ENCODE results near the gene EMX2. TPM values are rescaled to one million over a fixed set of nuclear protein-coding genes. Genes with fewer than 3 reads are reported as not detected.
"Not testable (repeated sequence)": the region's sequence is repeated elsewhere in the genome, so short reads cannot be mapped to it uniquely, and the experiment has no call there.

EMX2 gene
- 0.41 TPM for polyA plus RNA-seq (2012; ENCODE audit: insufficient read depth, insufficient read length)

DNA sequence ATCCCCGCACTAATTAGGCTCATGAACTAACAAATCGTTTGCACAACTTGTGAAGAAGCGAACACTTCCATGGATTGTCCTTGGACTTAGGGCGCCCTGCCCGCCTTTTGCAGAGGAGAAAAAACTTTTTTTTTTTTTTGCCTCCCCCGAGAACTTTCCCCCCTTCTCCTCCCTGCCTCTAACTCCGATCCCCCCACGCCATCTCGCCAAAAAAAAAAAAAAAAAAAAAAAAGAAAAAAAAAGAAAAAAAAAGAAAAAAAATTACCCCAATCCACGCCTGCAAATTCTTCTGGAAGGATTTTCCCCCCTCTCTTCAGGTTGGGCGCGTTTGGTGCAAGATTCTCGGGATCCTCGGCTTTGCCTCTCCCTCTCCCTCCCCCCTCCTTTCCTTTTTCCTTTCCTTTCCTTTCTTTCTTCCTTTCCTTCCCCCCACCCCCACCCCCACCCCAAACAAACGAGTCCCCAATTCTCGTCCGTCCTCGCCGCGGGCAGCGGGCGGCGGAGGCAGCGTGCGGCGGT lies at the start of gene EMX2:
Gene EMX2, plus strand, starts transcription at position 41 of the 519 bp plus-strand sequence. CDS start 522 bp downstream, outside the sequence.
- H3K4me3 ChIP-seq (ENCODE audit: low read length): no peak within 1 kb of the TSS
- no peak for DNase-seq (ENCODE audit: low read depth, low spot score)

DNA sequence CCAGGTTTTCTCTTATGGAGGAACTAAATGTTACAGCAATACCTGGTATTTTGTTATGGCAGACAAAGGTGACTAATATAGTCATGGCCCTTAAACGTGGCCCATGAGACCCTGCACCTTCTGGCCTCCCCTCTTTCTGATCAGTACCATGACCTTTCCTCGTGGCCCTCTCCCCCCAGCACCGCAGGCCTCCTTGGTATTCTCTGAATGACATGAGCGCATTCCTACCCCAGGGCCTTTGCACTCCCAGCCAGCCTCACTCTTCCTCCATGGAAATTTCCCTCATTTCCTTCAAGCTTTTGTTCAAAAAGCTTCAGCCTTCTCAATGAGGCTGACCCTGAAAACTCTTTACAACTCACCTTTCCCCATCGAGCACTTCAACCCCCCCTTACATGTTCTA lies 46.5 kb upstream of the EMX2 start:
- DNase-seq (ENCODE audit: low read depth, low spot score): no peak
- no peak overlapping the region for H3K4me3 ChIP-seq (ENCODE audit: low read length)

DNA sequence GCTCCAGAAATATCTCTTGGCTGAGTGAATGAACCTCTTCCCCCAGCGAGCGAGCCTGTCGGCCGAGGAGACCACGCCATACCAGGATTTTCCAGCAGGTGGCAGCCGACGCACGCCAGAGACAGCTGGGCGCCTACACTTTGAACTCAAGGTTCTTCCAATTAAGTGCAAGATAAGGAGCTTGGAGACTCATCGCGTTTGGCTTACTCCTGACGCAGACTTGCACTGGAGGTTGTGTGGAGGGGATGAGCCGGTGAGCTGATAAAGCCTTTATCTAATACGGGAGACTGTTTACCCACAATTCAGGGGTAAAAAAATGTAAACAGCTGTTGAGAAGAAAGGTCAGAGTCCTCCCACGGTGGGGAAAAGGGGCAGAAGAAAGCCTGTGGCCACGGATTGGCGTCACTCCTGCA lies 45.9 kb upstream of the EMX2 start:
- DNase-seq (ENCODE audit: low read depth, low spot score): peak; percentile 72
- no peak overlapping the region for H3K4me3 ChIP-seq (ENCODE audit: low read length)

DNA sequence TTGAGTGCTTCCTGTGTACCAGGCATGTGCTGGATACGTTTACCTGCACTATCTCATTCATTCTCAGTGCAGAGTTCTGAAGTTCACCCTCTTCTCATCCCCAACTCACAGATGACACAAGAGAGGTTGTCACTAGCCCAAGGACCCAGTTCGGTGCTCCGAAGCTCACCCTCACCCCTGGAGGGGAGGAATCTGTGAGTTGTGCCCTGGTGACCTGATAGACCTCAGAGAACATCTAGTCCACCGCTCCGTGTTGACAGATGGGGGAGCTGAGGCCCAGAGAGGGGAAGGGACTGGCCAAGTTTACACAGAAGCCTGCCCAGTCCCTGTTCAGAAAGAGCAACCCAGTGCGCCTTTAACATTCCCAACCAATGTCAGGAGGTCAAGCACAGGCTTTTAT lies 44.8 kb upstream of the EMX2 start:
- DNase-seq (ENCODE audit: low read depth, low spot score): no peak

DNA sequence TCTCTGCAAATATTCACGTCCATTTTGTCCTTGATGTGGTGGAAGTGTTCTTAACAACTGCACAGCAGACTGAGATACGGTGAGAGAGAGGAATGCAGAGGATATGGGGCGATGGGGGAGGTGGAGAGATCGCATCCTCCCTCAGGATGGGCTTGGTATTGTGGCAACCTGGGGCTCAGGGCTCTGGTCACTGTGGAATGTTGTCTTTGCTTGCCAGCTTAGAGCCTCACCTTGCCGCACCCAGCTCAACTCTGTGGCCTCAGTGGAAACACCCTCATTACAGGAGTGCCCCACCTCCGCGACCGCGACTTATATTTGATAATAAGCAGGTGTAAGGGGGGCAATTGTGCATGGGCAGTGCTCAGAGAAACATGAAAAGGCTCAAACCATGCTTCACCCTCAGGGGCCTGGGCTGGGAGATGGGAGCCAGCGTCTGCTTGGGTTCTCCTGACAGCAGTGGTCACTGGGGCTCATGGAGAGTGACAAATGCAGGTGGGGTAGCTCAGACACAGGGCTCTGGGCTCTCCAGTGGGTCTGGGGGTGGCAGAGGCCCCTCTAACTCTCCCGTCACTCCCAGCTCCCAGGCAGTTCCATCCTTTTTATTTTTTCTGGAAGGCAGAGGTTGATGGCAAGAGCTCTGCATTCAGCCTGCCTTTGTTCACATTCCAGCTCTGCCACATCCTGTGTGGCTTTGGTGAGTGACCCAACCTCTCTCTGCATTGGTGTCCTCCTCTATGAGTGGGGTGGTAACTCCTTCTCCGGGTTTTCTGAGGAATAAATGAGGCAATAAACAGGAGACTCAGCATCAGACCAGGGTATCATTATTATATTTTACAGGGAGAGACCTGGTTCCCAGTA lies 43.1 kb upstream of the EMX2 start:
- no peak for DNase-seq (ENCODE audit: low read depth, low spot score)
- H3K4me3 ChIP-seq (ENCODE audit: low read length): no peak overlapping the region

More for the DNA sequence above, 44.8 kb upstream of the EMX2 start:
- no peak overlapping the region for H3K4me3 ChIP-seq (ENCODE audit: low read length)

DNA sequence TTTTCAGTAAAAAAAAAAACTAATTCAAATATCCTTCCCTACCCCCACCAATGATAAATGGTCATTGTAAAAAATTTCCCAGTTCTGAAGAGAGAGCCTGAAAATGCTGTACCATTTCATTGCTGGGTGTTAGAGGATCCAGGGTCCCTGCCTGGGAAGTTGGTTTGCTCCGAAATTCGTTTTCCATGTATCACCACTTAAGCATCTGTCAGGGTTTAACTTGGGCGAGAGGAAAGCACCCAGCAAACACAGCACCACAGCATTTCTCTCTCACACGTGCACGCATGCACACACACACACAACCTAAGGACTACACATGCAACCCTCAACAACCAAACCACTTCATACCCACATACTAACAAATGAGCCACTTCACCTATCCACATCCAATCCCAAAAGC lies 42.1 kb upstream of the EMX2 start:
- DNase-seq (ENCODE audit: low read depth, low spot score): no peak
- no peak overlapping the region for H3K4me3 ChIP-seq (ENCODE audit: low read length)

DNA sequence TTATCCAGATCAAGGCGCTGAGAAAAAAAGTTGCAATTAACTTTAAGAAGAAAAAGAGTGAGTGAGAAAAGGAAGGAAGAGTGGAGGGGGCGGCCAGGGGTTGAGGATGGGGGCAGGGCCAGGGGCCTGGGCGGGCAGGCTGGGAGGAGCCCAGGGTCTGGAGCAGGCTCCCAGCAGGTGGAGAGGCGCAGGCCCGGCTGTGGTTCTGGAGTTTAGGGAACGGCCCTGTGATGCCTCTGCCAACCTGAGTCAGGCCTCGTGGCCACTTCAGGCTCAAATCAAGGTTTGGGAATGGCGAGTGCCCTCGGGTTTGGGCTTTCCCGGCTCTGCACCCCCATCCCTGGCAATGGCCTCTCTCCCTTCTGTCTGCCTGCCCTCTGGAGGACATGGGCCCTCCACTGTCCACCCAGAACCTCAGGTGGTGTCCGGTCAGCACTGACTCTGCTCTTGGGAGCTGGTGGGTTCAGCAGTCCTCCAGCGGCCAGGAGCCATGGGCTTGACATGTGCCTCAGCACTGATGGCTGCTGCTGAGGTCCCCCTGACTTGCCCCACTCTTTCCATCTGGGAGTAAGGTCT lies 41.0 kb upstream of the EMX2 start:
- no peak for DNase-seq (ENCODE audit: low read depth, low spot score)
- no peak overlapping the region for H3K4me3 ChIP-seq (ENCODE audit: low read length)

DNA sequence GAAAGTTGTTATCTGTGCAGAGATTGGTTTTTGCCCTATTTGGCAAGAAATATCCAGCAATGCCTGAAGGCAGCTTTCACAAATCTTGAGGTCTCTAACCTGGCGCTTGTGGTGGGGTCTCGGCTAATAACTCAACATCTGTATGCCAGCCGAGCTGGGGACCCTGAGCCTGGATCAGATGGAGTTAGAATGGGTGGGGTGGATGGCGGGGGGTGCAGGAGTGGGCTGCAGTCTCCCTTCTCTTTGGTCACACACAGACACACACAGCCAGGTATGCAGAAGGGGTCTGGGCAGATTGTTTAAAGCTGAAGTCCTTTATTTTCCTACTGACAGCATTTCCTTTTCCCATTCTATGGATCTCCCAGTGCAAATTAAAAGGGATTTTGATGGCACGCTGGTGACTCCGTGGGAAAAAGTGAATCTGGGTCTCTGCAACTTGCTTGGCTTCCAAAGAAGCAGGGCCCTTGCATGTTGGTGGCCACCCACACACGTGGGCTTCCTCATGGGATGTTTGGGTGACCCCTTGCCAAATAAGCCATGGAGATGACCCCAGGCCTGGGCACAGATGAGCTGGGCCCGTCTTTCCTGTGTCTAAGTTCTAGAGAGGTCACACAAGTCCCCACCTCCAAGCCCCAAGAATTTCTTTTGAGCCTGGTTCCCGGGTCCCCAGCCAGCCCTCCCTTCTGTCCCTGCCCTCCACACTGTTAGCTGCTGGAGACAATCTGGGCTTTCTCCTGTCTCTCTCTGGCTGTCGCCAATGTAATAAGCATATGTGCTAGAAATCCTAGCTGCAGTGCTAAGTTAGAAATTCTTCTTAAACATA lies 39.9 kb upstream of the EMX2 start:
- no peak overlapping the region for H3K4me3 ChIP-seq (ENCODE audit: low read length)
- no peak for DNase-seq (ENCODE audit: low read depth, low spot score)

DNA sequence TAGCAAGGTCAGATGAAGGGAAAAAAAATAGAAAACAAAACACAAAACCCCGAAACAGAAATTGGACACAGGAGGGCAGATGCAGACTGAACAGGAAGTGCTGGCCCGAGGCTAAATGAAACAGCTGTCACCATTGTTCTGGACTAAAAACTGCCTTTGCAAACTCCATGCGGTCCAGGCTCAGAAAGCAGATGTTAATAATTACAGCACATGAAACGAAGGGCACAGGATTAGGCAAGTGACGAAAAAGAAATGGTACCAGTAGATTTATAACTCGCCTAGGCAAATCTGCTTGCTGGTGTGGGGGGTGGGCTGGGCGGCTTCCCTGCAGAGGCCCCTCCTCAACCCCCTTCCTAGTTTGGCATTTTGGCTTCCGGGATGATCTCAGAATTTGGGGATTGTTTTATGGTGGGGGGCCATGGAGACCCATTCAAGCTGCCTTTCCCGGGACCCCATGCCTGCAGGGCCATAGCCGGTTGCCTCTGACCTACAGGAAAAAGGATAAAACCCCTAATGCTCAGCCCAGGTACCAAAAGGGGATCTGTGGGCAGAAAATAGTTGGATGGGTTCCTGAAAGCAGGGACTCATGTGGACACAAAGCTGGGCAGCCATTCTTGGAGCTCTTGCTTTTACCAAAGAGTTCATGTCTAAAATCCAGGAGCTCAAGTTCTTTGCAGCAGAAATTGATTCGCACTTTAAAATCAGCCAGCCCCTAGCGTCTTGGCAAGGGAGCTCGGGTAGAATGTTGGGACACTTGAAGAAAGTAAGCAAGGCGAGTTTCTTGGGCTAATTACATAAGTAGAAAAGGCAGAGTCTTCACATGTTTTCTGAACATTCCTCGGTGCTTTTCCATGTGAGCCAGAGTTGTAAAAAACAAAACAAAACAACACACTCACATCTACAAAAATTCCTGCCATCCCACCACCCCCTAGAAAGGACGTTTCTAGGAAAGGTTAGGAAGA lies 39.0 kb upstream of the EMX2 start:
- DNase-seq (ENCODE audit: low read depth, low spot score): no peak
- no peak overlapping the region for H3K4me3 ChIP-seq (ENCODE audit: low read length)

DNA sequence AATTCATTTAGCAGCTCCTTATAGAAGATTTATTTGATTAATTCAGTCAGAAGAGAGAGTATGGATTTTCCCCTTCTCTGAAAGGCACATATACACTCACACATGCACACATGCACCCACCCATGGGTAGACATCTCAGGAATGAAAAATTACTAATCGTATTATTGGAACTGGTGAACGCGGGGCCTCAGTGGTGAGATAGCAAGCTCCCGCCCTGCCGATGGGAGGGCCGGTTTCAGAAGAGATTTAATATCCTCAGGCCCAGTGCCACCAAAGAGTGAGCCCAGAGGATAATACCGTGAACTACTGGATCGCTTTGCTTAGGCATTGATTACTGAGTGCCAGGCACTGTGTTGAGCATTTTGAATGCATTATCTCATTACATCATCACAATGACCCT lies 38.0 kb upstream of the EMX2 start:
- no peak for DNase-seq (ENCODE audit: low read depth, low spot score)
- H3K4me3 ChIP-seq (ENCODE audit: low read length): no peak overlapping the region

DNA sequence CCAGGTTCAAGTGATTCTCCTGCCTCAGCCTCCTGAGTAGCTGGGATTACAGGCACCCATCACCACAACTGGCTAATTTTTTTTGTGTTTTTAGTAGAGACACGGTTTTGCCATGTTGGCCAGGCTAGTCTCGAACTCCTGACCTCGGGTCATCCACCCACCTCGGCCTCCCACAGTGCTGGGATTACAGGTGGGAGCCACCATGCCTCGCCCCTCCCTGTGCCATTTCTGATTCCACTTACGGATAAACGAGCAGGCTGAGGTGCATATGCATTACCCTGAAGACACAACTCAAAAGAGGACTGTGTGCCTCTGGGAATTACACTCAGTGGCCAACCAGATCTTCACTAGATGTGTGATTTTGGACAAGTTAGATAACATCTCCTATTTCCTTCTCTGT lies 35.5 kb upstream of the EMX2 start:
- not testable (repeated sequence) for DNase-seq (ENCODE audit: low read depth, low spot score); H3K4me3 ChIP-seq (ENCODE audit: low read length)

DNA sequence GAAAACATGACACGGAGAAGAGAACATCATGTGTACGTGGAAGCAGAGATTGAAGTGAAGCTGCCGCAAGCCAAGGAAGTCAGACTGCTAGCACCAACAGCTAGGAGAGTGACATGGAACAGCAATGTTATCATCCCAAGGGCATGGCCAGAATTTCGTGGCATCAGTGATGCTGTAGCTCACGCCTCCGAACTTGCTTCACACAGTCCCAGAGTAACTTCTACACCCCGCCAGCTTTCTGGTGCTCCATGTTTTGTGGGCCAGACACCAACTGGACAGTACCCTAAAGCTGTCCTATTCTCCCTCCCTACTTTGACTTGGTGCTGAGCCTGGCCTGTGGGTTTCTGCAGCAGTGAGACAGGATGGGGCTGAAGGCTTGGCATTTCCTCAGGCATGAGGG lies 33.0 kb upstream of the EMX2 start:
- no peak for DNase-seq (ENCODE audit: low read depth, low spot score)
- H3K4me3 ChIP-seq (ENCODE audit: low read length): no peak overlapping the region

DNA sequence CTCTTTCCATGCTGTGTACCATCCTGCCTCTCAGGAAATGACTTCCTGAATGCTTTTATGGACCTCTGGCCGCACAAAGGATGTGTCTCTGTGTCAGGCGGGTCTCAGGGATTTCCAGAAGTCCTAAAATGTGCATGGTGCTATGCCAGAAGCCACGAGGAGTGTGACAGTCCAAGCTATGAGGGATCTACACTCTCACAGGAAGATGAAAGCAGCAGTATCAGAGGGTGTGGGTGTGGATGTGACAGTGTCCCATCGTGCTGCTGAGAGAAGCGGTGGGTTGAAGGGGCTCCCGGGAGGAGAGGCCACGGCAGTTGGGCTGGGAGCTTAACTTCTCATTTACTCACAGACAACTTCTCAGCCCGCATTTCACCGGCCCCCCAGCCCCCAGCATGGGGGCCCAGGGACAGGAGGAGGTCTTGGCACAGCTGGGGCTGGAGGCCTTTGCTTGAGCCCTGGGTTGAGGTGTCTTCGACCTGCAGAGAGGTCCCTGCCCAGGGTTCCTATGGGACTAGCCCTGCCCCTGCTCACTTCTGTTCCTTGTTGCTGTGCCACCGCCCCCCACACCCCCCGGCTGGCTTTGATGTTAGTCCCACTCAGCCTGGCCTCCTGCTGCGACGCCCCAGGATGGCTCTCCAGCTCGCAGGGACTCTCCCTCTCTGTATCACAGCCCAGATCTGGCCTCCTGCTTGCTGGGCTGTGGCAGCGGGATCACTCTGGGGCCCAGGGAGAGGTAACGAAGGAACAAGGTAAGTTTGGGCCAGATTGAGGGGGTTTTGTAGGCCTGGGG lies 30.8 kb upstream of the EMX2 start:
- DNase-seq (ENCODE audit: low read depth, low spot score): no peak
- no peak overlapping the region for H3K4me3 ChIP-seq (ENCODE audit: low read length)

DNA sequence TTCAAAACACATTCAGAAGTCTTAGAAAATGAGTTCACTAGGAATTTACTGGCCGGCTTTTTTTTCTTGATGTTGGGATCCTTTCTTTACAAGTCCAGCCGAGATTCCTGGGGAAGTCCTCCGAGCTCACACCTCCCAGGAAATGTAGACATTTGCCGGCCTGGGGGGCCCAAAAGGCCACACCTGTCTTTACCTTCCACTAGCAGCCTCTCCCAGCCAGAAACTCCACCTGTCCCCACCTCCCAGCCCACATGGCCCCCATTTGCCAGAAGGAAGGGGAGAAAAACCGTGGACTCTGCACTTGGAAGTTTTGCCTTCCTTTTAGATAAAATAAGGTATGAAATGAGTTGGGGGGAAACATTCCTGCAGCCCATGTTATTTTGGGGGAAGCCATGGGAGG lies 27.6 kb upstream of the EMX2 start:
- H3K4me3 ChIP-seq (ENCODE audit: low read length): no peak overlapping the region
- no peak for DNase-seq (ENCODE audit: low read depth, low spot score)

DNA sequence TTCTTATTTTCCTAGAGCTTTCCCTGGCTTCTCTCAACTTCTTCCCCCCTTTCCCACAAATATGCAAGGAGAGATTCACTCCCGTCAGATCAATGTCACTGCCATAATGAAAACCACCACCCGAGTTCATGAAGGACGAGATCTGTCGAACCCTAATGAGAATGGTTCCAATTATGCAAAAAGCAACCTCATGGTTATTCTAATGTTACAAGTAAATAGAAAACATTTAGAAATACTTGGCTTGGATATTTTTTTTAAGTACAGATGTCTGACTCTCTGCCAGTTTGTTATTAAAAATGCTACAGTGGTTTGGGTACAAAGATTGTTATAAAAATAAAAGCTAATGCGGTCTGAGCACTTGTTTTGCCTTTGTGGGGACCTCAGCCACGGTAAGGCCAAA lies 25.9 kb upstream of the EMX2 start:
- DNase-seq (ENCODE audit: low read depth, low spot score): no peak

DNA sequence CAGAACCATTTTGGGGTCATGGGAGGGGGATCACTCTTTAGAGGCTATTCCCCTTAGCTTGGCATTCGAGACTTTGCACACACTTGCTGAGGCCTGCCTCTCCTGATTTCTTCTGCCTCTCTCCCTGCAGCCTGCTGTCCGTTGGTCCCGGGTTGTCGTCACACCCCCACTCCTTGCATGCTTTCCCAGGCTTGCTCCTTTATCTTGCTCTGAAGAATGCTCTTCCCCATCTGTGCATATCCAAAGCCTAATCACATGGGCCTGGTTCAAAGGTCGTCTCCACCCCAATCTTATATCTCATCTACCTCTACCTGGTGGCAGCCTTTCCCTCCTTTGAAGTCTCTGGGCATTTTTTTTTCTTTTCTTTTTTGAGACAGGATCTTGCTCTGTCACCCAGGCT lies 24.3 kb upstream of the EMX2 start:
- DNase-seq (ENCODE audit: low read depth, low spot score): no peak
- H3K4me3 ChIP-seq (ENCODE audit: low read length): no peak overlapping the region

More for the DNA sequence above, 25.9 kb upstream of the EMX2 start:
- H3K4me3 ChIP-seq (ENCODE audit: low read length): no peak overlapping the region

DNA sequence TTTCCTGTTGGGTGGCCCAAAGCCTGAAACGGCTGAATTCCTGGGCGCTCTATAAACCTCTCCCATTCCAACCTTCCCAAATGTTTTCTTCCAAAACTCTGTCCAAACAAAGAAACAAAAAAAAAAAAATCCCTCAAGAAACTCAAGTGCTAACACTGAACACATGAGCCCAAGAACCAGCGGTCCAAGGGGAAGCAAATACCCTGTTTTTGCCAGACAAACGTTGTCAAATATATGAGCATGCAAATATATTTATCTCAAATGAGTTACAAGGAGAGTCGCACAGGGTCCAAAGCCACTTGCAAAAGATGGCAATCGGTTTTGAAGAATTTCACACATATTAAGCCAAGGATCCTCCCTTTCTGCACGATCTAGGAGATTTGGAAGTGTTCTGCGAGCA lies 23.3 kb upstream of the EMX2 start:
- no peak for DNase-seq (ENCODE audit: low read depth, low spot score)
- no peak overlapping the region for H3K4me3 ChIP-seq (ENCODE audit: low read length)

DNA sequence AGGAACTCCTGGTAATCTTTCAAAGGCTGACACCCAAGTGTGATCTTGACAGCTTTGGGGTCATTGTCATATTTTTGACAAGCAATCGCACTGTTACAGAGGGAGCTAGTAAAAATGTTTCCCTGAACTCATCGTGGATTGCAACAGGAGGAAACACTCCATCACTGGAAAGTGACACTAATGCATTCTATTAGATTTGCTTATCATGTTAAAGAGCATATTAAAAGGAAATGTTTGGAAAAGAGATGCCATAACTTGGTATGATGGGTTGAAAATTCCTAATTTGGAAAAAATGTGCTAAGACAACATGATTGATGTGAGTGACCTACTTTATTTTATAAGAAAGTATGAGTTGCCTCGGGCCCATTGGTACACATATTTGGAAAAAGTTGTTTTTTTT lies 22.7 kb upstream of the EMX2 start:
- H3K4me3 ChIP-seq (ENCODE audit: low read length): no peak overlapping the region
- no peak for DNase-seq (ENCODE audit: low read depth, low spot score)

Data from Jurkat, Clone E6-1 (cell line).